ENCODE measurements around the gene C10orf90.

DNA sequence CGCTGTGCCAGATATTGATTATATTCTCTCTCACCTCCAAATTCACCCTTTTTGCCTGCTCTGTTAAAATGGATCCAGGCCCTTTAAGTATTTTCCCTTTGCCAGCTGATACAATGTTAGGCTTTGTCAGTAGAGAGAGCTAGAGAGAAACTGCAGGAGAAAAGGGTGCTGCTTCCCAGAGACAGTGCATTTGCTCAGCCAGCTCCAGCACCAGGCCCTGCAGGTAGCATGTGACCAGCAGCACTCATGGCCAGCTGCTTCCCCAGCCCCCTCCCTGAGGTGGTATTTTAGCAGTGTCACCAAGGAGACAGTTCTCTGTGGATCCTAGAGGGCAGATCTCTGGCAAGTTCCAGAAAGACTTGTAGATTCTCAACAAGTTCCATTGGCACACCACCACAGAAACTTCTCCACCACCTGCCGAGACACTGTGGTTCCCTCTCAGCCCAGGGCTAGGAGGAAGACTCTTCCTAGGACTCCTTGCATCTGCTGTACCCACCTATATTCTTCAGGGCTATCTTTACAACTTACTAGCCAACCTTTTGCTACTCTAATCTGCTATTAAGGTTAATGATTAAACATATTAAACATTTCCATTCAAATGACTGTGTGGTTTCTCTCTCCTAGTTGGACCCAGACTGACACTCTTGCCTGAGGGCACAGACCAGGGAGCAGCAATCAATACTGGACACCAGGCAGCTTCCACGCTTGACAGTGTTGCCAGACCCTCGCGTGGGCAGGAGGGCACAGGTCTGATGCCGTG lies 246.6 kb downstream of the C10orf90 start:
- TF ChIP-seq CTCF (IDR thresholded peaks at IDR 0.05; ENCODE audit: extremely low read depth in 1 of 2, insufficient read depth in 1 of 2, low read depth in 1 of 2, low read length in 2 of 2) (no peak), JUN (IDR thresholded peaks at IDR 0.05; ENCODE audit: borderline replicate concordance, insufficient read depth, insufficient read length, low read depth) (no peak), EZH2 (IDR thresholded peaks at IDR 0.05; ENCODE audit: borderline replicate concordance, low read depth, low read length, severe bottlenecking) (no peak), POLR2AphosphoS5 (IDR thresholded peaks at IDR 0.05; ENCODE audit: insufficient read depth, low read depth, low read length) (no peak), POLR2A (IDR thresholded peaks at IDR 0.05; ENCODE audit: low read depth, low read length) (no peak), GATA2 (IDR thresholded peaks at IDR 0.05; ENCODE audit: insufficient read depth, insufficient read length, low read depth, low read length) (no peak), MYC (IDR thresholded peaks at IDR 0.05; ENCODE audit: low read depth, low read length) (no peak), FOS (IDR thresholded peaks at IDR 0.05; ENCODE audit: borderline replicate concordance, insufficient read depth, low read length) (no peak)
- TF ChIP-seq, protein P1, sequence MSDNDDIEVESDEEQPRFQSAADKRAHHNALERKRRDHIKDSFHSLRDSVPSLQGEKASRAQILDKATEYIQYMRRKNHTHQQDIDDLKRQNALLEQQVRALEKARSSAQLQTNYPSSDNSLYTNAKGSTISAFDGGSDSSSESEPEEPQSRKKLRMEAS (IDR thresholded peaks at IDR 0.05; ENCODE audit: insufficient read depth, insufficient read length) = no peak
